Activated CD4-positive, CD25-positive, alpha-beta regulatory T cell treated with anti-CD3 and anti-CD28 coated beads, Interleukin-2, amount 50 U/mL, for 24 hours (primary cell): Measurements from ENCODE around the gene ZNF516.
"Not testable (repeated sequence)": the region's sequence is repeated elsewhere in the genome, so short reads cannot be mapped to it uniquely, and the experiment has no call there.

Experiments used
- ATAC-seq, 2 donors: fragments of 150-1000 bp; cut with Tn5 transposase; one replicate each; pipeline ENCODE4 v1.10.0; 2021; ENCODE audit warnings: mild to moderate bottlenecking in 1 of 2, moderate library complexity in 1 of 2

The ZNF516 gene

GRCh38 chr18:76490670-76491472, 4.2 kb downstream of the ZNF516 start:
- no peak for ATAC-seq

GRCh38 chr18:76490033-76490432, 5.0 kb downstream of the ZNF516 start:
- no peak for ATAC-seq

GRCh38 chr18:76489081-76489480, 6.0 kb downstream of the ZNF516 start:
- no peak for ATAC-seq

- no peak for ATAC-seq
Measured at GRCh38 chr18:76488190-76488589, 6.9 kb downstream of the ZNF516 start.

- no peak for ATAC-seq
Measured at GRCh38 chr18:76487782-76488181, 7.3 kb downstream of the ZNF516 start.

- no peak for ATAC-seq
Measured at GRCh38 chr18:76487070-76487469, 8.0 kb downstream of the ZNF516 start.

- ATAC-seq: no peak
Measured at GRCh38 chr18:76486574-76486973, 8.5 kb downstream of the ZNF516 start.

GRCh38 chr18:76486038-76486437, 9.0 kb downstream of the ZNF516 start:
- no peak for ATAC-seq

- ATAC-seq: no peak
Measured at GRCh38 chr18:76484749-76485387, 10.2 kb downstream of the ZNF516 start.

- no peak for ATAC-seq
Measured at GRCh38 chr18:76483780-76484179, 11.3 kb downstream of the ZNF516 start.

GRCh38 chr18:76482971-76483691, 11.9 kb downstream of the ZNF516 start:
- no peak for ATAC-seq

GRCh38 chr18:76482267-76482666, 12.8 kb downstream of the ZNF516 start:
- no peak for ATAC-seq

GRCh38 chr18:76480913-76481312, 14.1 kb downstream of the ZNF516 start:
- ATAC-seq: no peak

- no peak for ATAC-seq
Measured at GRCh38 chr18:76479351-76480238, 15.4 kb downstream of the ZNF516 start.

GRCh38 chr18:76476665-76477561, 18.1 kb downstream of the ZNF516 start:
- no peak for ATAC-seq

- no peak for ATAC-seq
Measured at GRCh38 chr18:76475450-76476194, 19.4 kb downstream of the ZNF516 start.

- ATAC-seq: no peak
Measured at GRCh38 chr18:76474824-76475223, 20.2 kb downstream of the ZNF516 start.

GRCh38 chr18:76473521-76473920, 21.5 kb downstream of the ZNF516 start:
- ATAC-seq: not testable (repeated sequence)

GRCh38 chr18:76472829-76473228, 22.2 kb downstream of the ZNF516 start:
- no peak for ATAC-seq

- ATAC-seq: no peak
Measured at GRCh38 chr18:76471593-76471992, 23.4 kb downstream of the ZNF516 start.
